Activated T-helper 9 cell treated with anti-CD3 and anti-CD28 coated beads, Interleukin-2, amount 50 U/mL, for 16 hours (primary cell): ENCODE data around the gene RAI1.
A peak's percentile ranks its signal among the peaks of the same experiment; 100 is the strongest.

Experiments used
- DNase-seq: peaks from one replicate; pipeline ENCODE4 v3.0.0-alpha.2; 2020; ENCODE audit warnings: low read depth

Gene RAI1

DNA sequence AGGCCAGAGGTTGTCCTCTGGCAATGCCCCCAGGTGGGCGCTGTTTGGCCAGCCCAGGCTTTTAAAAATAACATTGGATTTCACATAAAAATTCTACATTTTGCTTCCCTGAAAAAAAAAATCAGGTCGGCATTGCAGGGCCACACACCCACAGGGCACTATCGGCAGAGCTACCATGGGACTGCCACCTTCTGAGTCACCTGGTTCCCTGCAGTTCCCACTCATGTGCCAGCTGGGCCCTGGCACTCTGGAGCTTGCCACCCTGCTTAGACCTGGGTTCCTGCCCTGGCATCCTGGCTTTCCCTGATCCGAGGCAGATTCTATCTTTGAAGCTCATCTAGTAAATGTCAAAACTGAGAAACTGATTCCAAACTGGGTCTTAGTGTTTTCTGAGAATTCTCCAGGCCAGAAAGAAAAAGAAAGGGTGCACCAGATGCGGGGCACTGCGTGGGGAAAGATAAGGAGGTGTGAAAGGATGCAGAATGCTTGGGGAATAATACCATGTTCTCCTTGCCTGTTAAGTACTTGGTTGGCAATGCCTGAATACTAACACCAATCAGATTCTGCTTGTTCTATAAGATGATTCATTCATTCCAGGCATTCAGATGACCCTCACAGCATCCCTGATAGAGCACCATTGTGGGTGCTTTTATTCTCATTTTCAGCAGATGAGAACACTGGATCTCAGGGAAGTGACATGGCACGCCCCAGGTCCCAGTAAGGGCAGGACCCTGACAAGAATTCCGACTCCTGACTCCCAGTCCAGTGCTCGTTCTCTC is 51.8 kb downstream of the RAI1 start:
- DNase-seq, result no peak

- DNase-seq, result no peak
Measured at GRCh38 chr17:17736205-17737183, 55.2 kb downstream of the RAI1 start.

- no peak for DNase-seq
Measured at GRCh38 chr17:17737961-17738894, 57.0 kb downstream of the RAI1 start.

DNA sequence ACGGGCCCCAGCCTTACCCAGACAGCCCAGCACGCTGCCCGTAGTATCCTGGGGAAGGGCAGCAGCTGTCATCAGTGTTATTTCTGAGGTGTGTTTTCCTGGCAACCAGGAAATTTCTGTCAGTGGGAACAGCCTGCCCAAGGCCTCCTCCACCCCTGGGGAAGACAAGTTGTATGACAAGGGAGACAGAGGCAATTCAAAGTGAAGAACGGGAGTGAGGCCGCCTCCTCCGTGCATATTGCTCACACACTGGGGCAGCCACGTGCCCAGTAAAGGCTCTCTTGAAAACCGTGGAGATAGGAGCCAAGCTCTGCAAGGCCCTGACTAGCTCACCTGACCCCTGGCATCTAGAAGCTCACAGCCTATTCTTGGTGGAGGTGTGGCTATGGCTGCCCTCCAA is 57.6 kb downstream of the RAI1 start:
- no peak for DNase-seq

DNA sequence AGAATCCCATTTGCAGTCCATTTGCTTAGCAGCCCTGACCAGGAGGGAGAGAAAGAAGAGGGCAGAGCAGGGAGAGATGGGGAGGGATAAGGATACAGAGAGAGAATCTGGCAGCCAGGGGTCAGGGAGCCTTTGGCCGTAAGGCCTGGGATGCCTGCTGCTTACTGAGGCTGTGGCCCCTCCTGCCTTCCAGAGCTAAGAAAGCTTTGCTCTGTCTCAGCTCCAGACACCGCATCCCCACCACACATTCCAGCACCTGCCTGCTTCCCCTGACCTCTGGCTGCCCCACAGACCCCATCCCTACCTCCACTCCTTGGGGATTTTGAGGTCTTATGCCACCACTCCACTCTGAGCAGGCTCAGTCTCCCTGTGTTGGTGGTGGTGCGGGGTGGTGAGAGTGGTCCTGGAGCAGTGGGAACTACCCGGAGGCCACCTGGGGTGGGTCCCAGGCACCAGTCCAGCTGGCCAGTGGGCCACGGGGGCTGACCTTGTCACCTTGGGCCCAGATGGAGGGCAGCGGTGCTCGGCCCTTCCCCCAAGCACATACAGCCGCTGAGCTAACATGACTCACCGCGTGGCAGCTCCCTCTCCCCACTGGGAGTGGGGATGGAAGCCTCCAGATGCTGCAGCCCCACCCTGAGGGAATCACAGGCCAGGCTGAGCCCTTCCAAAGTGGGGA is 58.3 kb downstream of the RAI1 start:
- no peak for DNase-seq

DNA sequence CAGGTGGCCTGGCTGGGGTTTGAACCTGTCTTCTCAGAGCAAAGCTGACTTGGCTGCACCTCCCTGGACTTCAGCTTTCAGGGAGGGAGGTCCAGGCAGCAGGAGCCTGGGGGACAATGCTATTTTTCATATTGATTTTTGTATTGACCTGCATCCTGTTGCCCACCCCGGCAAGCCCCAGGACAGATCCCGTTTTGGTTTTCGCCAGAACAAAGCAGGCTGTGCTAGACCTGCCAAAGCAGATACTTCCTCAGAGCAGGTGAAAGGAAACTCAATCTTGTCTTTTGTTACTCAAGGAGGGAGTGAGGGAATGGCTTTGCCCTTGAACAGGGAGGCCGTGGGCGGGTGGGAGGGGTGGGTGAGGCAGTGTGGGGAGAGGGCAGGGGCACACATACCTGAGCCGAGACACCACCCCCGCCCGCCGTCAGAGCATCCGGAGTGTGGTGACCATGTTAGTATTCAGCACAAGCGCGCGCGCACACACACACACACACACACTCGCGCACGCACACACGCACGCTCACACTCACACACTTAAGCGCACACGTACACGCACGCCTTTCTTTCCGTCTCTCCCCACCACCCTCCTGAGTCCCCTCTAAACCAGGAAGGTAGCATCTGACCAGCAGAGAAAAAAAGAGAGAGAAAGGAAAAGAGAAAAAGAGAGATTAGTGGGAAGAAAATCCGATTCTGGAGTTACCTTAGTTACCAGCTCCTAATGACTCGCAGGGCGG is 59.5 kb downstream of the RAI1 start:
- DNase-seq, result peak; percentile 24

- no peak for DNase-seq
Measured at GRCh38 chr17:17741349-17742023, 60.2 kb downstream of the RAI1 start.

DNA sequence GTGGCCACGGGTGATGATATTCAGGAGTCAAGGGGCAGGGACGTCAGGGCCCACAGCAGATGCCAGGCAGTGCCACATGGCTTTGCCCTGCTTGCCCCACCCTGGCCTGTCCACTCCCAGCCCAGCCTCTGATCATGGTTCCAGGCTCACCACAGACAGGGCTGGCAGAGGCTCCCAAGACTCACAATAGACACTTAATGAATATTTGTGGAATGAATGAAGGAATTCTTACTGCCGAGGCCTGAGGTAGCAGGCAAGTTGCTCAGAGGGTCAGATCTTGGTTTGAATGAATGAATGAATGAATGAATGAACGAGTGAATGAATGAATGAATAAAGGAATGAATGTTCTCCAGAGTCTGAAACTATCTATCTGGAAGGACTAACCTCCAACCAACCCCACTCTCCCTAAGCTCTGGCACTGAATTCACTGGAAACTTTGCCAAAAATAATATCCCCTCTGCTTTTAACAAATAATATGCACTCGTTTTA is 60.9 kb downstream of the RAI1 start:
- DNase-seq, result no peak

DNA sequence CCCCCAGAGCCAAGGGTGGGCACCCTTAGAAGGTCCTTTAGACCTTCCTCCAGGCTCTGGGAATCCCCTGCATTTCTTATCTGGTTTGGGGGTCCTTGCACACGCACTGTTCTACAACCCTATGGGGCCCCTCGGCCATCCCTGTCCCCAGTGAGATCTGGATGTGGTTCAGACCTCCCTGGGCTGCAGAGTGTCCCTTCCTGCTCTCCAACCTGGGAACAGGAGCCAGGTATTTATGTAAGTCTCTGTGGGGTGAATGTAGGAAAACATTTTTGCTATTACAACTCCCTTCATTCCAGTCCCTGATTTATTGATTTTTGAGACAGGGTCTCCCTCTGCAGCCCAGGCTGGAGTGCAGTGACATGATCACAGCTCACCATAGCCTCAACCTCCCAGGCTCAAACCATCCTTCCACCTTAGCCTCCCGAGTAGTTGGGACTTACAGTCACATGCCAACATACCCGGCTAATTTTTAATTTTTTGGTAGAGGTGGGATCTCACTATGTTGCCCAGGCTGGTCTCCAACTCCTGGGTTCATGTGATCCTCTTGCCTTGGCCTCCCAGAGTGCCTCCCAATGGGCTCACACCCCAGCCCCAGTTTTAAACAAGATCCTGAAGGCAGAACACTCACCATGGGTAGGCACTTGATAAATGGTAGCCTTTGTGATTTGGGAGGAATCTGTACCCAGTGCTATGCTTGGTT is 61.6 kb downstream of the RAI1 start:
- DNase-seq, result no peak

DNA sequence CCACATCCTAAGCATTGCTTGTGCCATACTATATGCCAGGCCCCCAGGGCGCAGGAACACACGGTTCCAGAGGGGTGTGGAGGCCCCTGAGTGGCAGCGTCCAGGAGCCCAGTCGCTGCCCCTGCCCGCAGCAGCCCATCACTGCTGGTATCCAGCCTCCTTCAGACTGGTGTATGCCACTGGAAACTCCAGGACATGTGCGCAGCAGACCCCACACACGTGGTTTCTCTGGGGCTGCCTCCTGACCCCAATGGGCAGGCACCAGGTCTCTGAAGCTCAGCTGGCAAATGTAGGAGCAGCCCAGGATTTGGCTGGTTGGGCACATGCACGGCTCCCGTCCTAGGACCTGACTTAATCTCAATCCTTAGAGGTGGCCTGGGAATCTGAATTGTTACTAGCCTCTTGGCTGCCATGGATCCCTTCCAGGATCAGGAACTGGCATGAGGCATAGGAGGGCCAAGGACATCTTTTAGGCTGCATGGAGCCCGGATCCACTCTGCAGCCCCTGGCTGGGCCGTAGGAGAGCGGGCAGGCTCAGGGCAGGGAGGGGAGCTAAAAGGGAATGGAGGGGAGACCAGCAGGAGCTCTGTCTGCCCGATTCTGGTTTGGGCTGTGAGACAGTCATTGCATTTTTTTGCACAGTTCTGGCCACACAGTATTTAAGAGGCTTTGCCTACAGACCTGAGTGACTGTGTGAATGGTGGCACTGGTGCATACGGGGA is 62.3 kb downstream of the RAI1 start:
- no peak for DNase-seq

DNA sequence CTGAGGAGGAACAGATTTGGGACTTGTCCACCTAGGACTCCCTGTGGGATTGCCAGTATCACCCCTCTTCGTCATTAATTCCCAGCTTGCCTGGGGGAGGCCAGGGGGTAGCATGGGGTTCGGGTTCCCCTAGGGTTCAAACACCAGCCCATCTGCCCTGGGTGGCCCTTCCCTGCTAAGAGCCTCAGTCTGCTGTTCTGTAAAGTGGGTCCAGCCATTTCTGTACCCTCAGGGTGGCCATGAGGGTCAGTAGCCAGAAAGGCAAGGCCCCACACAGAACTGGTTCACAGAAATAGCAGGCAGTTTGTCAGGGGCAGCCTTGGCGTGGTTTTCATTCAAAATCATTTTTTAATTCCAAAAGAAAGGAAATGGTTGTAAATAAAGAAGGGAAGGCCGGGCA is 62.9 kb downstream of the RAI1 start:
- DNase-seq, result no peak

DNA sequence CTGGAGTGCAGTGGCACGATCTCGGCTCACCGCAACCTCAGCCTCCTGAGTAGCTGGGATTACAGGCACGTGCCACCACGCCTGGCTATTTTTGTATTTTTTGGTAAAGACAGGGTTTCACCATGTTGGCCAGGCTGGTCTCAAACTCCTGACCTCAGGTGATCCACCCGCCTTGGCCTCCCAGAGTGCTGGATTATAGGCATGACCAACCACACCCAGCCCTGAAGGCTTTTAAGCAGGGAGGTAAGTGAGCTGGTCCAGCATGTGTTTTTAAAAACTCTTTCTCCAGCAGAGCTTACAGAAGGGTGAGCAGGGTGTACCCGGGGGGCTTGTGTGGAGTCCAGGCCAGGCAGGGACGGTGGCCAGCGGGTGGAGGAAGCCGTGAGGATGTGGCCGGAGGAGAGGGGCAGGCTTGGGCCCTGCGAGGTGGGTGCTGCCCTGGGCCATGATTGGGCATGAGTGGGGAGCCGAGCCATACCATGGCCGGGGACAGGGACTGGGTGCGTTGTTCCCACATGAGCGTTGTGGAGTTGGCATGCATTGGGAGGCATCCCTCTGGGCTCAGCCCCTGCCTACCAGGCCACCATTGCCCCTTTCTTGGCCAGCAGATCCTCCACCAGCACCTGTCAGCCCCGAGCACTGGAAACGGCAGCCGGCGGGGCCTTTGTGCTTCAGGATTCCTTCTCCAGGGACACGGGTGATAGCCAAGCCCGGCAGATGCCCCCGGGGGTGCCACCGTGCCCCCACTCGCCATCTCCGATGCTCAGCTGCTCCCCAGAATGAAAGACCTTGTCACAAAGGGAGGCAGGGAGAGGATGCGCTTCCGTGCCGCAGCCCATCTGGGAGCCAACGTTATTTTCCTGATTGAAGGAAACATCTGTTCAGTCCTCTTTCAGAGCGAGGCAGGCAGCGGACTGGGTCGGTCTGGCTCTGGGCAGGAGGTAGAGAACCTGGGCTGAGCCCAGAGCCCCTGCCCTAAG is 64.5 kb downstream of the RAI1 start:
- DNase-seq, result no peak

DNA sequence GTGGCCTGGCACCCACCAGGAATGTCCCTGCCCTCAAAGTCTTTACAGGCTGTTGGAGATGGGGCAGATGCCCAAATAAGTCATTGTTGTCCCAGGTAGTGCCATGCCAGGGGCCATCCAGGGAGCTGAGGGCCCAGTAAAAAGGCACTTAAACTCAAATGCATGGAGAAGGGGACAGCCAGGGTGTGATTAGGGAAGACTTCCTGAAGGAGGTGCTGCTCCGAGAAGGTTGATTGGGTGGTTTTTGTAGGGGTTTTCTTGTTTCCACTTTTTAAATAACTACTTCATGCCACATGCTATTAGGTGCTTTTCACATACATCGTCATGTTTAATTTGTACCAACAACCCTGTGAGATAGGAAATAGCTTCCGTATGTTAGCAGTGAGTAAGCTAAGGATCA is 66.9 kb downstream of the RAI1 start:
- no peak for DNase-seq

GRCh38 chr17:17748604-17749003 is 67.3 kb downstream of the RAI1 start:
- DNase-seq, result no peak

- no peak for DNase-seq
Measured at GRCh38 chr17:17749025-17749772, 67.9 kb downstream of the RAI1 start.

DNA sequence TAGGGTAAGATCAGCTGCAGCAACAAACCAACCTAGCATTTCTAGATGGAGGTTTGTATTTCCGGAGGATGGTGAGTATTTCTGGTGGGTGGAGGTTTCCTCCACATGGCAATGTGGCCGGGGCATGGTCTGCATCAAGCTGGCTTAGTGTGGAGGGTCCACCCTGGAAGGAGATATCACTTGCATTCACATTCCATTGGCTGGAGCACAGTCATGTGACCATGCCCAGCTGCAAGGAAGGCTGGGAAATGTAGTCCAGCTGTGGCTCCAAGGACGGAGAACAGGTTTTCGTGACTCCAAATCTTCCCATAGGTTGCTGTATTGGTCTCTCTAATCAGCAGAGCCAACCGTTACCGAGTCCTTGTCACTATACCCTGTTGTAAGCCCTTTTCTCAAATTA is 68.7 kb downstream of the RAI1 start:
- peak; percentile 26 for DNase-seq

DNA sequence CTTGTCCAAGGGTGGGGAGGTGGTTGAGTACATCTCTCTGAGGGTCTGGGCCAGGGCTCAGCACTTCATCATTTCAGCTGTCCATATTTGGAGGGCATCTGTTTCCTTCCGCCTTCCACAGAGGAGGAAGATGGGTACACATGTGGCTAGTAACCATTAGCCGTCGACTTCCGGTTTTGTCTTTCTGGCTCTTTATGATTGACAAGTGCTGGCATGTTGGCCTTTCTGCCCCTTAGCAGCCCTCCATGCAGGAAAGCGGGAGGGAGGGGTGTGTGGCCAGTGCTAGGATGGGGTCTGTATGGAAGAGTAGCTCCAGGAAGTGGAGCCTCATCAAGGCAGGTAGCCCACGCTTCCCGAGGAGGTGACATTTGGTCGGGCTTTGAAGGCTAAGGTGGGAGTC is 69.6 kb downstream of the RAI1 start:
- DNase-seq, result no peak
